Heart right ventricle (tissue), 16 donors: ENCODE data around the gene POGLUT2. TPM values are rescaled to one million over a fixed set of nuclear protein-coding genes. Genes with fewer than 3 reads are reported as not detected.

Experiments
- ATAC-seq, 8 donors: fragments of 200-7000 bp; cut with Tn5 transposase; one replicate each; pipeline ENCODE4 v1.9.1; 2020; ENCODE audit warnings: mild to moderate bottlenecking in 8 of 8, moderate library complexity in 8 of 8, moderate number of reproducible peaks in 1 of 8
- DNase-seq, 2 donors: peaks; one replicate each; pipeline ENCODE4 v3.0.0-alpha.2; 2020
- H3K27ac ChIP-seq, 10 donors: fragments of 200-600 bp; sonication (generic) in 2 of 10; one replicate each; pipeline versions ENCODE4 v1.5.0 to v1.8.0; 2020 to 2022; ENCODE audit warnings: mild to moderate bottlenecking in 3 of 10
- H3K27me3 ChIP-seq, 7 donors: fragments of 200-600 bp; one replicate each; pipeline ENCODE4 v1.8.0; 2021 to 2022; ENCODE audit warnings: mild to moderate bottlenecking in 2 of 7
- H3K36me3 ChIP-seq, 9 donors: fragments of 200-600 bp; sonication (generic) in 1 of 9; one replicate each; pipeline versions ENCODE4 v1.5.0 to v1.8.0; 2020 to 2022; ENCODE audit warnings: mild to moderate bottlenecking in 2 of 9
- H3K4me1 ChIP-seq, 9 donors: fragments of 200-600 bp; sonication (generic) in 1 of 9; one replicate each; pipeline versions ENCODE4 v1.5.0 to v1.8.0; 2020 to 2022; ENCODE audit warnings: mild to moderate bottlenecking in 4 of 9
- H3K4me3 ChIP-seq, 10 donors: fragments of 200-600 bp; sonication (generic) in 2 of 10; one replicate each; pipeline versions ENCODE4 v1.5.0 to v1.8.0; 2020 to 2022; ENCODE audit warnings: mild to moderate bottlenecking in 7 of 10, moderate library complexity in 2 of 10
- H3K9me3 ChIP-seq, 11 donors: fragments of 200-600 bp in 10 of 11; sonication (generic) in 2 of 11; one replicate each; pipeline versions ENCODE4 v1.5.0 to v1.8.0; 2013 to 2022; ENCODE audit warnings: mild to moderate bottlenecking in 2 of 11, control low read depth in 1 of 11, moderate library complexity in 1 of 11
- WGBS, 2 donors: extraction: QIAGEN DNeasy Blood & Tissue Kit; methylation state at CpG; one replicate each; pipeline ENCODE4 v1.1.7; 2013; ENCODE audit warnings: inconsistent platforms in 1 of 2; 5-methylcytosine and 5-hydroxymethylcytosine counted together
- intact Hi-C, 10 donors: fragments of 100-400 bp; cut with DNase I; formaldehyde crosslinking; loops; one replicate each; pipeline versions ENCODE4 v1.11.1 to v1.14.2; 2022
- polyA plus RNA-seq, 2 donors: library from polyadenylated mRNA; stranded (reverse); fragments of 200-250 nt; gene quantifications; one replicate each; pipeline ENCODE4 v1.2.3, GENCODE V29; 2013
- total RNA-seq, 10 donors: library from RNA; stranded (reverse); fragmentation: NEBNext Ultra II Directional in 3 of 10; extraction: Animal tissue kit (Norgen Biotek cat#: 25700) in 3 of 10; gene quantifications; one replicate each; pipeline versions ENCODE4 v1.2.1 to v1.2.4, GENCODE V29; 2021 to 2023
- TF ChIP-seq, protein P1 (sequence below), 9 donors: fragments of 200-600 bp; sonication (generic) in 2 of 9; IDR thresholded peaks; one replicate each; pipeline versions ENCODE4 v1.5.0 to v1.8.0; 2021 to 2022; ENCODE audit warnings: antibody characterized with exemption in 9 of 9, mild to moderate bottlenecking in 5 of 9, moderate library complexity in 1 of 9
- donor health status: Arrhythmogenic right ventricular cardiomyopathy.
- donor health status: ischemic (EF 13 %, LVEDD 7.1; RV severe dilation, severe dysfunction).
- donor health status: healthy with polysubstance abuse.
- donor health status: DM: no; HTN: yes; CAD: no.
- donor health status: DM: no; HTN: no; CAD: no.
- donor health status: ischemic (EF 25% LVEDD 6.9; RV normal size, moderate dysfunction).
- donor health status: ischemic (EF 25% LVEDD 5.7; RV mildly dilated, moderate dysfunction).
- donor health status: healthy.
- donor health status: DM: yes; HTN: yes; CAD: no.
- donor health status: Ischemic cardiomyopathy.
- donor health status: ischemic (EF 35%, LVEDD 5.7; RV mildly dilated, moderate dysfunction).
- donor health status: nonischemic (EF 11% LVEDD 7.7; RV severe dilation, severe dysfunction).
- donor health status: DM: yes; HTN: yes; CAD: no.
- donor health status: PGD.
- donor health status: ischemic (EF 29% LVEDD 5.4; RV normal size, mild dysfunction).
- donor health status: nonischemic (EF 23%, LVEDD 6.1; RV moderate dilation, normal function).

The POGLUT2 gene
- total and polyA plus RNA-seq, 12 donors: 1.9 to 5.4 (median 2.8) TPM

DNA sequence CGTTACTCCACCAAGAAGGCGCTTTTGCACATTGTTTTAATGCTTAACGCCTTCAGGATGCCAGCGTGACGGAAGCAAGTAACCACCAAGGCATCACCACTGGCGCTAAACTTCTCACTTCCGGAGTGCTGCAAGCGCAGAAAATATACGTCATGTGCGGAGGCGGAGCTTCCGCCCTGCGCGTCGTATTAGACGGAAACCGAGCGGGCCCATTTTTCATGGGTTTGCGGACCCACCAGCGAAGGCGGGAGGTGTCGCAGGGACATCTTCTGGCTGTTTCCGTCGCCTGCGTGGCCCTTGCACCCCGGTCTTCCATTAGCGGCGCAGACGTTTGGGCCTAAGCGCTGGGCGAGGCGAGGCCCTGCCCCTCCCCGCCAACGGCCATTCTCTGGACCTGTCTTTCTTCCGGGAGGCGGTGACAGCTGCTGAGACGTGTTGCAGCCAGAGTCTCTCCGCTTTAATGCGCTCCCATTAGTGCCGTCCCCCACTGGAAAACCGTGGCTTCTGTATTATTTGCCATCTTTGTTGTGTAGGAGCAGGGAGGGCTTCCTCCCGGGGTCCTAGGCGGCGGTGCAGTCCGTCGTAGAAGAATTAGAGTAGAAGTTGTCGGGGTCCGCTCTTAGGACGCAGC lies 47.0 kb upstream of the POGLUT2 start, which contains the start of gene ERCC5:
Gene ERCC5, plus strand, starts transcription at position 403 of the 631 bp plus-strand sequence. CDS start 235 bp downstream, outside the sequence.
- Histone ChIP-seq H3K4me1 (peaks cover 0 to 37% (median 28%) of the 10 kb centered on the region in 9 donors), H3K27ac (peak within 1 kb of the TSS; percentile 88 to 98 (median 95)), H3K9me3 (no peaks in the 10 kb centered on the region), H3K36me3 (peaks cover 0 to 32% (median 8%) of the 10 kb centered on the region in 9 donors), H3K4me3 (peak within 1 kb of the TSS; percentile 76 to 98 (median 88)), H3K27me3 (no peaks in the 10 kb centered on the region)
- ATAC-seq: peak; percentile 93 to 97 (median 95)
- TF ChIP-seq, protein P1, sequence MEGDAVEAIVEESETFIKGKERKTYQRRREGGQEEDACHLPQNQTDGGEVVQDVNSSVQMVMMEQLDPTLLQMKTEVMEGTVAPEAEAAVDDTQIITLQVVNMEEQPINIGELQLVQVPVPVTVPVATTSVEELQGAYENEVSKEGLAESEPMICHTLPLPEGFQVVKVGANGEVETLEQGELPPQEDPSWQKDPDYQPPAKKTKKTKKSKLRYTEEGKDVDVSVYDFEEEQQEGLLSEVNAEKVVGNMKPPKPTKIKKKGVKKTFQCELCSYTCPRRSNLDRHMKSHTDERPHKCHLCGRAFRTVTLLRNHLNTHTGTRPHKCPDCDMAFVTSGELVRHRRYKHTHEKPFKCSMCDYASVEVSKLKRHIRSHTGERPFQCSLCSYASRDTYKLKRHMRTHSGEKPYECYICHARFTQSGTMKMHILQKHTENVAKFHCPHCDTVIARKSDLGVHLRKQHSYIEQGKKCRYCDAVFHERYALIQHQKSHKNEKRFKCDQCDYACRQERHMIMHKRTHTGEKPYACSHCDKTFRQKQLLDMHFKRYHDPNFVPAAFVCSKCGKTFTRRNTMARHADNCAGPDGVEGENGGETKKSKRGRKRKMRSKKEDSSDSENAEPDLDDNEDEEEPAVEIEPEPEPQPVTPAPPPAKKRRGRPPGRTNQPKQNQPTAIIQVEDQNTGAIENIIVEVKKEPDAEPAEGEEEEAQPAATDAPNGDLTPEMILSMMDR (IDR thresholded peaks at IDR 0.05): peak in 1 of 9 donors; percentile 12
- intact Hi-C loops: loop anchor here in 8 of 10 donors (1.0 to 5.0 kb wide), 12 partner anchors 43 to 265 kb away; partner anchors contain the start of genes TPP2 (in 3 of the 8), BIVM (in 1 of the 8), POGLUT2 (in 1 of the 8) and TEX30 (in 1 of the 8)
- peak; percentile 93 to 96 for DNase-seq
- 0% methylated on average over 49 of the region's 49 CpGs for WGBS, 2 donors

DNA sequence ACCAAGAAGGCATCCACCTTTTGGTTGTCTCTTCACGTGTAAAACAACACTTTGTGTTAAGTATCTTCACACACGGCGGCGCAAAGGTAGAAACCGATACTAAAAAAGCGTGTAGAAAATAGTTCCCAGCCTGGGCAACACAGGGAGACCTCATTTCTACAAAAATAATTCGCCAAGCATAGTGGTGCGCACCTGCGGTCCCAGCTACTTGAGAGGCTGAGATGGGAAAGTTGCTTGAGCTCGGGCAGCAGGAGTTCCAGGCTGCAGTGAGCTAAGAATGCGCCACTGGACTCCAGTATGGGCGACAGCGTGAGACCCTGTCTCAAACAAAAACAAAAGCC lies 46.5 kb upstream of the POGLUT2 start:
- peak overlapping the region; percentile 76 to 98 (median 88) for H3K4me3 ChIP-seq
- no peaks in the 10 kb centered on the region for H3K27me3 ChIP-seq
- H3K27ac ChIP-seq: peak overlapping the region; percentile 88 to 98 (median 95)
- H3K36me3 ChIP-seq: peaks cover 0 to 37% (median 8%) of the 10 kb centered on the region in 9 donors
- peak in 3 of 8 donors; percentile 19 to 45 (median 37) for ATAC-seq
- no peak for DNase-seq
- H3K9me3 ChIP-seq: no peaks in the 10 kb centered on the region
- TF ChIP-seq, protein P1 (IDR thresholded peaks at IDR 0.05): no peak
- 1 to 2% methylated on average over 13 of the region's 13 CpGs for WGBS, 2 donors
- intact Hi-C loops: loop anchor here in 7 of 10 donors (1.0 to 5.0 kb wide), 7 partner anchors 43 to 263 kb away; partner anchors contain the start of genes TPP2 (in 2 of the 7), BIVM (in 1 of the 7), POGLUT2 (in 1 of the 7) and TEX30 (in 1 of the 7)
- peaks cover 0 to 37% (median 28%) of the 10 kb centered on the region in 9 donors for H3K4me1 ChIP-seq

DNA sequence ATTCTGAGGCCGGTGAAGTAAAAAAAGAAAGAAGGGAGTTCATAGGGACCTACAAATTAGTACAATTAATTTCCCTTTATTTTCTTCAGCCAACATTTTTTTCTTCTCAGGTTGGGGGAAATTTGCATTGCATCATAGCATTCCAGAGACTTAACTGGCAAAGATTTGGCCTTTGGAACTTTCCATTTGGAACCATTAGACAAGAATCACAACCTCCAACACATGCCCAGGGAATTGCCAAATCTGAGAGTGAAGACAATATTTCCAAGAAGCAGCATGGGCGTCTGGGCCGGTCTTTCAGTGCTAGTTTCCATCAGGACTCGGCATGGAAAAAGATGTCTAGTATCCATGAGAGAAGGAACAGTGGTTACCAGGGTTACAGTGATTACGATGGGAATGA lies 40.7 kb upstream of the POGLUT2 start:
- peaks cover 0 to 87% (median 43%) of the 10 kb centered on the region in 9 donors for H3K36me3 ChIP-seq
- DNase-seq (no peak), ATAC-seq (no peak)
- TF ChIP-seq, protein P1 (IDR thresholded peaks at IDR 0.05): no peak
- 91 to 92% methylated on average over 5 of the region's 5 CpGs for WGBS, 2 donors
- H3K4me3 ChIP-seq: no peak overlapping the region
- no peaks in the 10 kb centered on the region for H3K9me3 ChIP-seq
- H3K27ac ChIP-seq: no peak overlapping the region
- no peaks in the 10 kb centered on the region for H3K4me1 ChIP-seq
- no peaks in the 10 kb centered on the region for H3K27me3 ChIP-seq
- intact Hi-C loops: no loop called here

DNA sequence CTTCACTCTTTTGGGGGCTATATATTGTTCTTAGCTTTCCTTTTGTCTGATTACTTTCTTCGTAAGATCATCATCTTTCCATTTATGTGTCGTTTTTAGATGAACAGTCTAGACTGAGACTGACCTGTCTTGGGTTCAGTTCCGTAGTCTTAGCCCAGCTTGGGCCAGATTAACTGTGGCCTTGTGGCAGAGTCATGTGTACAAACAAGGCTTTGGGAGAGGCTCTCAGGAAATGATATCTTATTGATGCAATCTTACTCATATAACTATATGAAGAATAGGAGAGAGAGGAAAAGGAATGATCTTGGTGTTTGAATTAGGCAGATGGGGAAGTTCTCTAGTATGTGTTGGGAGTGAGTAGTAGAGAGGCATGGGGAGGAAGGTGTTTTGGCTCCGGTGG lies 40.2 kb upstream of the POGLUT2 start:
- DNase-seq: no peak
- Histone ChIP-seq H3K36me3 (peaks cover 0 to 92% (median 44%) of the 10 kb centered on the region in 9 donors), H3K4me3 (no peak overlapping the region), H3K27me3 (no peaks in the 10 kb centered on the region), H3K27ac (no peak overlapping the region), H3K4me1 (no peaks in the 10 kb centered on the region), H3K9me3 (no peaks in the 10 kb centered on the region)
- intact Hi-C loops: no loop called here
- 46 to 49% methylated on average over 4 of the region's 4 CpGs for WGBS, 2 donors
- no peak for ATAC-seq
- TF ChIP-seq, protein P1 (IDR thresholded peaks at IDR 0.05): no peak
